VCaP (cell line): ENCODE results near the gene SARDH.
A peak's percentile ranks its signal among the peaks of the same experiment; 100 is the strongest.

ENCODE experiments used
- H3K27ac ChIP-seq: fragments of 450-650 bp; 2 replicates; pipeline ENCODE4 v1.5.1; 2017
- TF ChIP-seq, protein P1 (sequence below): fragments of 450-650 bp; conservative IDR thresholded peaks from 2 replicates; pipeline ENCODE4 v1.5.1; 2017; ENCODE audit warnings: mild to moderate bottlenecking, moderate library complexity

The SARDH gene

DNA sequence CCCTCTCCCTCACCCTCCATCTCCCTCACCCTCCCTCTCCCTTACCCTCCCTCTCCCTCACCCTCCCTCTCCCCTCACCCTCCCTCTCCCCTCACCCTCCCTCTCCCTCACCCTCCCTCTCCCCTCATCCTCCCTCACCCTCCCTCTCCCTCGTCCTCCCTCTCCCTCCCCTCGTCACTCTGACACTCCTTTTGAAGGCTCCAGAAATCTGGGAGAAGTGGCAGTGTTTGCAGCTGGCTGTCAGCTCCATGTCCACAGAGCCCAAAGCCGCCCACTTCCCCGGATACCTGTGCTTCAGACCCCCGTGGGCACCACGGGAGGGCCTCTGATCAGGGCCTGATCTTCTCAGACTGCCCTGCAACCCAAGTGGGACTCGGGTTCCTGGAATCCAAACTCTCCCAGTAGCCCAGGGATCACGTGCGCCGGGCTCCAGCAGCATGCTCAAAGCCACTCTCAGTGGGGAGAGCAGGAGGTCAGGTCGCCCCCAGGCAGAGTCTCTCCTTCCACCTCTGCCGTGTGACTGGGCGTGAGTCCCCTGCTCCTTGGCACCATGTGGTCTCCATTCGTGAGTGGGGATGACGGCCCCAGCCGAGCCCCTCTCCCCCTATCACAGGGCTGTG, 68.9 kb downstream of the SARDH start:
- H3K27ac ChIP-seq = no peak overlapping the region
- TF ChIP-seq, protein P1, sequence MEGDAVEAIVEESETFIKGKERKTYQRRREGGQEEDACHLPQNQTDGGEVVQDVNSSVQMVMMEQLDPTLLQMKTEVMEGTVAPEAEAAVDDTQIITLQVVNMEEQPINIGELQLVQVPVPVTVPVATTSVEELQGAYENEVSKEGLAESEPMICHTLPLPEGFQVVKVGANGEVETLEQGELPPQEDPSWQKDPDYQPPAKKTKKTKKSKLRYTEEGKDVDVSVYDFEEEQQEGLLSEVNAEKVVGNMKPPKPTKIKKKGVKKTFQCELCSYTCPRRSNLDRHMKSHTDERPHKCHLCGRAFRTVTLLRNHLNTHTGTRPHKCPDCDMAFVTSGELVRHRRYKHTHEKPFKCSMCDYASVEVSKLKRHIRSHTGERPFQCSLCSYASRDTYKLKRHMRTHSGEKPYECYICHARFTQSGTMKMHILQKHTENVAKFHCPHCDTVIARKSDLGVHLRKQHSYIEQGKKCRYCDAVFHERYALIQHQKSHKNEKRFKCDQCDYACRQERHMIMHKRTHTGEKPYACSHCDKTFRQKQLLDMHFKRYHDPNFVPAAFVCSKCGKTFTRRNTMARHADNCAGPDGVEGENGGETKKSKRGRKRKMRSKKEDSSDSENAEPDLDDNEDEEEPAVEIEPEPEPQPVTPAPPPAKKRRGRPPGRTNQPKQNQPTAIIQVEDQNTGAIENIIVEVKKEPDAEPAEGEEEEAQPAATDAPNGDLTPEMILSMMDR = no peak

DNA sequence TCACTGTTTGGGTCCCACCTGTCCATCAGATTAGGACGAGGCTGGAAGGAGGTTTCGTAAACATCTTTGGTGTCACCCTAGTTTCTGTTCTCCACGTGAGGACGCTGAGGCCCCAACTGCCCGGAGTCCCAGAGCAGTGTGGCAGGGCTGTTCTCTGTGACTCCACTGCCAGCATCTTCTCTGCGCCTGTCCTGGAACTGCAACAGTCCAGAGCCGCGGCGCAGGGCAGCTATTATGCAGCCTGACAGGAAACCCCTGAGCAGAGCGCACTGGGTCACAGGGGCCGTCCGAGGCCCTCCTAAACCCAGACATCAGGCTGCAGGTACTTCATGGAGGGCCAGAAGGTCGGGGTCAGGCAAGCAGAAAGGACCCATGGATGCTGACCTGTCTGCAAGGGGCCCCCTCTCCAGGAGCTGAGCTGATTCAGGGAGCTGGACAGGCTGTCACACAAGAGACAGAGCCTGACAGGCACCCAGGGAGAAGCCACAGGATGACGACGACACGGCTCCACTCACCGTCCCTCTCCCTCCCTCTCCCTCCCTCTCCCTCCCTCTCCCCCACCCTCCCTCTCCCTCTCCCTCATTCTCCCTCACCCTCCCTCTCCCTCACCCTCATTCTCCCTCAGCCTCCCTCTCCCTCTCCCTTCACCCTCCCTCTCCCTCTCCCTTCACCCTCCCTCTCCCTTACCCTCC, 70.2 kb downstream of the SARDH start:
- TF ChIP-seq, protein P1 = no peak
- H3K27ac ChIP-seq = no peak overlapping the region

DNA sequence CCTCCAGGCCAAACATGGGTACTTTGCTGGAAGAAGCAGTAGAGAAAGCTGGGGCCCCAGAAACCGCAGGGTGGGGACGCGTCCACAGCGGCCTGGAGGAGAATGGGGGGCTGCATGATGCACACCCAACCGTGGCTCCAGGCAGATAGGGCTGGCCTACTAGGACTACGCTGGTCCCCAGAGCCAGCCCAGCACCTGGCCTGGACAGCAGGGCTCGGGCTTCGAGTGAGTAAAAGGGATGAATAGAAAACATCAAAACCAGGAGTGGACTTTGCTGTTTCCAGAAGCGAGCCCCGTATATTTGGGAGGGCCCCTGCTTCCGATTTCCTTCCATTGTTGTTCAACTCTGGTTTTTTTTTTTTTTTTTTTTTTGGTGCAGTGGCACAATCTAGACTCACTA, 71.3 kb downstream of the SARDH start:
- TF ChIP-seq, protein P1 = no peak
- no peak overlapping the region for H3K27ac ChIP-seq

DNA sequence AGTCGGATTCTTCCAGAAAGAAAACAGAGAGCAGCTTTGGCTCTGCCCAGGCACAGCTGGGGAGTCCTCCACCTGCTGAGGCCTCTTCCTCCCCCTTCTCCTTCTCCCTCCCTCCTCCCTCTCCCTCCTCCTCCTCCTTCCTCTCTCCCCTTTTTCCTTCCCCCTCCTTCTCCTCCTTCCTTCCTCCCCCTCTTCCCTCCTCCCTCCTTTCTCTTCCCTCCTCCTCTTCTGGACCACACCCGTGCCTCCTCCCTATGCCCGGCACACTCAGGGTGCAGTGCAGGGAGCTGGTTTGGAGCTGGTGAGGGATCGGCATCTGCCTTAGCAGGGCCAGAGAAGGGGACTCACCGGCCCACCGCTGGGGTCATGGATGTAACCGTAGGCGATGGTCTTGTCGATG, 71.8 kb downstream of the SARDH start:
- no peak overlapping the region for H3K27ac ChIP-seq
- TF ChIP-seq, protein P1 = no peak

DNA sequence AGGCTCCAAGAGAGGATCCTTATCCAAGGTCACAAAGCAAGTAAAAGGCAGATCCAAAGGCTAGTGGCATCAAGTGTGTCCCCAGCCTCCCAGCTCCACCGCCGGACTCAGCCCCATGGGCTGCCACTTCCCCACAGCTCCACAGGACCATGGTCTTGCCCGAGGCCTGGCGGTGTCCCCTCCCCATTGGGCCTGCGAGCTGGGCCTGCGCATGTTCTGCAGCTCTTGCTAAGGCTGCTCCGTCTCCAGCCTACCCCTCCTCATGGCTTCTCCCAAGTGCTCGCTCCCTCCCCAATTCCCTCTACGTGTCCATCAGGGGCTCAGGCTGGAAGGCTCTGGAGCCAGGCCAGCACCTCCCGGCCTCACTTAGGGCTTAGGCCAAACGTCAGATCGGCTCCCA, 72.6 kb downstream of the SARDH start:
- TF ChIP-seq, protein P1 = no peak
- H3K27ac ChIP-seq = no peak overlapping the region

DNA sequence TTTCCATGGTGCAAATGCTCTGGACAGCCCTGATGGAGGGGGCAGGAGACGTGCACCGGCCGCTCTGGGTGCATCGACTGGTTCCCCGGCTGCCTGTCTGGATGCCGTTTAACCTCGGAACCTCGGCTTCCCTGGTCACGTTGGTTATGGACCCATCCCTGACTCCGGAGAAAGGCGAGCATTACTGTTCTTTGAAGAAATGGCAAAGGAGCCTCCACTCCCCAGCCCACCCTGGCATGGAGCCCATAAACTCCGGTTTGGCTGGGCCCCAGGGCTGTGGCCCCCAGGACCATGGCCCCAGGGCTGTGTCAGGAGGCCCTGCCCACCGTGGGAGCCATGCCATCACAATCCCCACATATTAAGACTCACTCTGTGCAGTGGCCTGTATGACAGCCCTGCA, 73.1 kb downstream of the SARDH start:
- H3K27ac ChIP-seq = no peak overlapping the region
- TF ChIP-seq, protein P1 = no peak

DNA sequence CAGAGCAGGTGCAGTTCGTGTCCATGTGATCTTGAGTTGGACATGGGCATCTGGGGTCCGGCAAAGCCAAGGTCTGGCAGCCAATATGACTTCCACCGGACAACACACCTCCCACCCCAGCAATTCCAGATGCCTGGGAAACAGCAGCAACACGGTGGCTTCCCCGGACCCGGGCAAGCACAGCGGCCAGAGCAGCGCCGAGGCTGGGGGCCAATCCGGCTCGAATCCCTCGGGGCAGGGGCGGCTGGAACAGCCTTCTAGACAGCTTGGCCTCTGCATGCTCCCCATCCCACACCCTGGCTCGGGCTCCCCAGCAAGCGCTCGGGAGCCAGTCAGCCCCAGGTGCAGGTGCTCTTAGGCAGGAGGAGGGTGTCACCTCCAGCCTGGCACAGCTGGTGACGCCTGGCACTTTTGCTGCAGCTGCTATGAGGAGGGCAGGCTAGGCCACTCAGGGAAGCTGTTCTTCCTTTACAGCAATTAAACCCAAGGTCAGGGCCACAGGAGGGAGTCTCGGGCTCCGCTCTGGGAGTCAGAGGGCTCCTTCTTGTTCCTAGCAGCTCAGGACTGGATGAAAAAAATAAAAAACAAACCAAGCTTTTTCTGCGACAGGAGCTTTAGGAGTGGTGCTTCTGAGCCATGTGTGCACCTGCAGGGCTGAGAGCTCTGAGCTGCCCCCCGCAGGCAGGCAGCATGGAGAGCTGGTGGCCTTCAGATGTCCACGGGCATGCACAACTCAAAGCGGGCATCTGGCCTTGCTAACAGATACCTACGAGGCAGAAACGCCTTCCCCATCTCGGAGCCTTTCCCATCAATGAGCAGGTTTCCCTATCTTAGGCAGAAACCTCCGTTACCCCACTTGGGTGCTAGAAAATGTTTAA, 73.7 kb downstream of the SARDH start:
- no peak overlapping the region for H3K27ac ChIP-seq
- TF ChIP-seq, protein P1 = peak; percentile 51
